Stomach smooth muscle (tissue), 2 donors: ENCODE data around the gene MAP4K3.

Experiments
- H3K27ac ChIP-seq: one replicate; pipeline ENCODE4 v1.7.0; 2013; ENCODE audit warnings: mild to moderate bottlenecking, low read length, inconsistent platforms
- H3K27me3 ChIP-seq, 2 donors: one replicate each; pipeline ENCODE4 v1.7.0; 2013; ENCODE audit warnings: low read length in 2 of 2; ENCODE audit not compliant: insufficient read depth in 2 of 2, control insufficient read depth in 1 of 2
- H3K36me3 ChIP-seq, 2 donors: one replicate each; pipeline ENCODE4 v1.7.0; 2013; ENCODE audit warnings: low read length in 2 of 2; ENCODE audit not compliant: control insufficient read depth in 2 of 2, insufficient read depth in 2 of 2
- H3K4me1 ChIP-seq: one replicate; pipeline ENCODE4 v1.7.0; 2013; ENCODE audit warnings: low read length; ENCODE audit not compliant: control insufficient read depth, insufficient read depth
- H3K4me3 ChIP-seq, 2 donors: one replicate each; pipeline ENCODE4 v1.7.0; 2013; ENCODE audit warnings: low read length in 2 of 2
- H3K9ac ChIP-seq, 2 donors: one replicate each; pipeline ENCODE4 v1.7.0; 2013; ENCODE audit warnings: low read length in 2 of 2, mild to moderate bottlenecking in 1 of 2
- H3K9me3 ChIP-seq, 2 donors: one replicate each; pipeline ENCODE4 v1.7.0; 2013; ENCODE audit warnings: low read length in 2 of 2; ENCODE audit not compliant: control insufficient read depth in 2 of 2
- donor health status: healthy.
- donor health status: Pancreatic carcinoma.

The MAP4K3 gene

GRCh38 chr2:39422700-39423099 is 14.4 kb downstream of the MAP4K3 start:
- Histone ChIP-seq H3K36me3 (no peaks in the 10 kb centered on the region), H3K4me1 (no peaks in the 10 kb centered on the region), H3K9me3 (no peaks in the 10 kb centered on the region), H3K4me3 (no peak overlapping the region), H3K9ac (no peak overlapping the region), H3K27ac (no peak overlapping the region), H3K27me3 (no peaks in the 10 kb centered on the region)

DNA sequence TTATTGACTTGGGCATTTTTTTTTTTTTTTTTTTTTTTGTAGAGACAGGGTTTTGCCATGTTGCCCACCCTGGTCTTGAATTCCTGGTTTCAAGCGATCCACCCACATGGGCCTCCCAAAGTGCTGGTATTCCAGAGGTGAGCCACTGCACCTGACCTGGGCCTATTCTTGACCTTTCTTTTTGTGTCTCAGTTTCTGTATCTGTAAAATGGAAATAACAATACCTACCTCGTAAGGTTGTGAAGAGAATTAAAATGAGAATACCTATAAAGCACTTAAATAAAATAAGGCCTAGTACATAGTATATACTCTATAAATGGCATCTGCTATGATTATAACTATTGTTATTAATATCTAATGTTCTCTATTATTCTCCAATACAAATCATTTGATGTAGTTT is 15.7 kb downstream of the MAP4K3 start:
- no peaks in the 10 kb centered on the region for H3K9me3 ChIP-seq
- no peak overlapping the region for H3K27ac ChIP-seq
- H3K36me3 ChIP-seq = no peaks in the 10 kb centered on the region
- H3K4me3 ChIP-seq = no peak overlapping the region
- no peak overlapping the region for H3K9ac ChIP-seq
- no peaks in the 10 kb centered on the region for H3K27me3 ChIP-seq
- no peaks in the 10 kb centered on the region for H3K4me1 ChIP-seq

DNA sequence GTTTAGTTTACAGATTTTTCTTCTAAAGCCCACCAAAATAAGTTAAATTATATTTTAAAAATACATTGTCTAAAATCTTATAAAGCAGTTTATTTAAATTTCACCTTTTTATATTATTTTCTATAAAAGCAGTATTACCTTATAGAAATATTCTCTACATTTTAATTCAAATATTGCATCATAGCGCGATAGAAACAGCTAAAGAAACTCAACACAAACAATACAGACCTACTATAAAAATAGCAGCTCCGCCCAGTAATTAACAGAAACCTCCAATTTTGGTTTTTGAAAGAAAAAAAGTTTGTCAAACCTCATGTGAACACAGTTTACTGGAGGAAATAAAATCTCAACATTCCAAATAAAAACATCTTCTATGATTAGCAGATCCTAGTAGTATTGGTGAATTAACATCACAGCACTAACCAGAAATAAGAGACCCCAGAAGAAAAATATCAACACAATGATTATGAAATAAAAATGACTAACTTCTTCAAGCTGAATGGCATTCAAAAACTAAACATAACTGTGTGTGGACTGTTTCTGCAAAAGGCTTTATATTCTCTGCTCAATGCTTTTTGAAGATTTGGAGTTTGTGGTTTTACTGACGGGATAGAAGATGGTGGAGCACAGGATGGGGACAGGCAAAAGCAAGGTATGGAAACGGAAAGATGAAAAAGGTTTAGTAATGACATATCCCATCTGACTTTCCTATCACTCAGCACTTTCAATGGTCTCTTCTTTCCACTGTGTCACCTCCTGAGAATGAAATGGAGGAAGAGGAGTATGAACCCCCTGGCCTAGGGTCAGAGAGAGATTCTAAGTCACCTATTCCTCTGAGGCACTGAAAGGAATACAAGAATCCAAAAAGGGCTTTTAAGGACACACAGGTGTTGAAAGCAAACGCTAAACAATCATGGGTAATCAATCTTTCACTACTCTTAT is 17.5 kb downstream of the MAP4K3 start:
- Histone ChIP-seq H3K9me3 (no peaks in the 10 kb centered on the region), H3K4me1 (no peaks in the 10 kb centered on the region), H3K27me3 (no peaks in the 10 kb centered on the region), H3K9ac (no peak overlapping the region), H3K4me3 (no peak overlapping the region), H3K27ac (no peak overlapping the region), H3K36me3 (no peaks in the 10 kb centered on the region)

- Histone ChIP-seq H3K27me3 (no peaks in the 10 kb centered on the region), H3K9ac (no peak overlapping the region), H3K4me3 (no peak overlapping the region), H3K9me3 (no peaks in the 10 kb centered on the region), H3K36me3 (no peaks in the 10 kb centered on the region), H3K27ac (no peak overlapping the region), H3K4me1 (peaks cover 1% of the 10 kb centered on the region)
Observed at GRCh38 chr2:39418491-39418890, 18.6 kb downstream of the MAP4K3 start.

DNA sequence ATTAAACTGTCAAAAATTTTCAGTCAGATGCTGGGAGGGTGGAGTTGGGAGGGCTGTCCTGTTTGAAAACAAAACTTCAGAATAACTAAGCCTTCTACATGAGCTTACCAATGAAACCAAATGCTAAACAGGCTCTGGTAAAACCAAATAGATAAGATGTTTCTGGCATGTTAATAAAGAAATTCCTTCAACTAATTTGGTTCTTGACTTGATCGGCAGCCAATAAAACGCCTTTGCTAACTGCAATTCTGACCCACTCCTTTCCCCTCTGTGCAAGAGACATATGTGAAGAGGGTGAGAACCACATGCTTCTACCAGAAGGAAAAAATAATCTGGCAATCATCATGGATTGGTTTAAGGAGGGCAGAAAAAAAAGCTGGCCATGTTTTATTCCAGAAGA is 20.9 kb downstream of the MAP4K3 start:
- Histone ChIP-seq H3K4me1 (peaks cover 10% of the 10 kb centered on the region), H3K36me3 (no peaks in the 10 kb centered on the region), H3K27me3 (no peaks in the 10 kb centered on the region), H3K9ac (no peak overlapping the region), H3K27ac (no peak overlapping the region), H3K9me3 (no peaks in the 10 kb centered on the region), H3K4me3 (no peak overlapping the region)

GRCh38 chr2:39413063-39413737 is 23.9 kb downstream of the MAP4K3 start:
- no peak overlapping the region for H3K27ac ChIP-seq
- no peak overlapping the region for H3K4me3 ChIP-seq
- no peak overlapping the region for H3K9ac ChIP-seq
- no peaks in the 10 kb centered on the region for H3K27me3 ChIP-seq
- H3K36me3 ChIP-seq = no peaks in the 10 kb centered on the region
- H3K9me3 ChIP-seq = no peaks in the 10 kb centered on the region
- peaks cover 12% of the 10 kb centered on the region for H3K4me1 ChIP-seq

GRCh38 chr2:39411181-39411944 is 25.7 kb downstream of the MAP4K3 start:
- Histone ChIP-seq H3K4me3 (peak overlapping the region in 1 of 2 donors; percentile 54), H3K27me3 (no peaks in the 10 kb centered on the region), H3K9ac (no peak overlapping the region), H3K27ac (peak overlapping the region; percentile 3), H3K36me3 (no peaks in the 10 kb centered on the region), H3K9me3 (no peaks in the 10 kb centered on the region), H3K4me1 (peaks cover 12% of the 10 kb centered on the region)

GRCh38 chr2:39409697-39410389 is 27.2 kb downstream of the MAP4K3 start:
- Histone ChIP-seq H3K4me3 (no peak overlapping the region), H3K27ac (no peak overlapping the region), H3K27me3 (no peaks in the 10 kb centered on the region), H3K9me3 (no peaks in the 10 kb centered on the region), H3K9ac (no peak overlapping the region), H3K36me3 (no peaks in the 10 kb centered on the region), H3K4me1 (peaks cover 12% of the 10 kb centered on the region)

DNA sequence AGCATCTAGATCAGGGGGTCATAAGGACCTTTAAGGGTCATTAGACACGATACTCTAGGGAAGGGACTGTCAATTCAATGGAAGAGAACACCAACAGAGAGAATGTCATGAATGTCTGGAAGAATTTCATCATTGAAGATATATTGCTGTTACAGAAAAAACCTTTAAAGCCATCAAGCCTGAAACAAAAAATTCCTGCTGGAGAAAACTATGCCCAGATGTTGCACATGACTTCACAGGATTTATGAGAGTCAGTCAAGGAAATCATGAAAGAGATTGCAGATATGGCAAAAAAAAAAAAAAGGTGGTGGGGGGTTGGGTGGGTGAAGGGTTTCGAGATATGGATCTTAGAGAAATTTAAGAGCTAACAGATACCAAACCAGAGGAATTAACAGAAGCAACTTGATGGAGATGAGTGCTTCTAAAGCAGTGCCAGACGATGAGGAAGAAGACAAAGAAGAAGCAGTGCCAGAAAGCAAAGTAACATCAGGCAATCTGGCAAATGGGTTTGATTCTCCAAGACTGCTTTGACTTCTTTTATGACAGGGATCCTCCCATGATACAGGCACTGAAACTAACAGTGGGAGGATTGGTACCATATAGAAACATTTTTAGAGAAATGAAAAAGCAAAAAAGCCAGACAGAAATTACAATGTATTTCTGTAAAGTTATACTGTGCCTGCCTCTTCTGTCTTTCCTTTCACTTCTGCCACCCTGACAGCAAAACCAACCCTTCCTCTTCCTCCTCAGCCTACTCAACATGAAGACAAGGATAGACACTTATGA is 28.5 kb downstream of the MAP4K3 start:
- peaks cover 13% of the 10 kb centered on the region for H3K4me1 ChIP-seq
- no peaks in the 10 kb centered on the region for H3K9me3 ChIP-seq
- peaks cover 0 to 2% of the 10 kb centered on the region in 2 donors for H3K36me3 ChIP-seq
- no peak overlapping the region for H3K27ac ChIP-seq
- no peak overlapping the region for H3K9ac ChIP-seq
- H3K4me3 ChIP-seq = no peak overlapping the region
- H3K27me3 ChIP-seq = no peaks in the 10 kb centered on the region
